Prostate gland (tissue), 2 donors: ENCODE data around the gene CTNNA3.

Experiments used
- CTCF ChIP-seq, 4 experiments: fragments of 200-600 bp in 2 of 4; fragments of 450-650 bp in 2 of 4; sonication (generic) in 2 of 4; IDR thresholded peaks; 1 replicate in 3 of 4; 2 replicates in 1 of 4; pipeline ENCODE4 v1.5.1; 2016 to 2019; ENCODE audit warnings: antibody characterized with exemption in 4 of 4, mild to moderate bottlenecking in 2 of 4, moderate library complexity in 2 of 4
- POLR2A ChIP-seq: fragments of 450-650 bp; IDR thresholded peaks from one replicate; pipeline ENCODE4 v1.6.1; 2016; ENCODE audit warnings: antibody characterized with exemption, mild to moderate bottlenecking
- POLR2AphosphoS5 ChIP-seq: sonication (generic); formaldehyde crosslinking; IDR thresholded peaks from one replicate; pipeline ENCODE4 v1.6.1; 2017; ENCODE audit warnings: antibody characterized with exemption

- TF ChIP-seq CTCF (IDR thresholded peaks at IDR 0.05) (no peak), POLR2A (no peak), POLR2AphosphoS5 (no peak)
Observed at GRCh38 chr10:67665491-67665890, 30.5 kb downstream of the CTNNA3 start.
